B cell (primary cell): Measurements from ENCODE around the gene THSD7A. TPM values are rescaled to one million over a fixed set of nuclear protein-coding genes. Genes with fewer than 3 reads are reported as not detected.

Experiments used
- ATAC-seq: fragments of 200-7000 bp; cut with Tn5 transposase; one replicate; pipeline ENCODE4 v1.10.0; 2021; ENCODE audit warnings: low read depth, mild to moderate bottlenecking, moderate number of reproducible peaks, moderate library complexity
- CTCF ChIA-PET: fragments of 350-600 bp; sonication (Branson Sonifier 250); formaldehyde crosslinking; loops from one replicate; lab custom pipeline; 2021; ENCODE audit warnings: antibody characterized with exemption, inconsistent platforms; lab: Charles Lee
- POLR2A ChIA-PET: fragments of 350-600 bp; sonication (Branson Sonifier 250); formaldehyde crosslinking; loops from one replicate; lab custom pipeline; 2021; ENCODE audit warnings: antibody characterized with exemption; lab: Charles Lee
- DNase-seq: peaks from one replicate; pipeline ENCODE4 v3.0.0; 2013
- H2AFZ ChIP-seq: 2 replicates; pipeline ENCODE4 v1.6.1; 2012; ENCODE audit warnings: mild to moderate bottlenecking, low read depth, low read length; ENCODE audit not compliant: insufficient read depth, poor library complexity, severe bottlenecking
- H3K27ac ChIP-seq, 2 donors: 1 replicate in 1 of 2; 2 replicates in 1 of 2; pipeline ENCODE4 v1.5.1; 2012 to 2013; ENCODE audit warnings: low read length in 2 of 2, mild to moderate bottlenecking in 2 of 2, moderate library complexity in 1 of 2
- H3K27me3 ChIP-seq, 4 experiments: fragments of 200-600 bp in 1 of 4; sonication (generic) in 1 of 4; replicated peaks in 1 of 4; 1 replicate in 2 of 4; 2 replicates in 2 of 4; pipeline versions ENCODE4 v1.6.1 to v1.7.0; 2013 to 2016; ENCODE audit warnings: low read length in 3 of 4, mild to moderate bottlenecking in 2 of 4, mixed read lengths in 1 of 4, moderate library complexity in 1 of 4; ENCODE audit not compliant: insufficient read depth in 4 of 4, control insufficient read depth in 3 of 4; ENCODE audit errors: control extremely low read depth in 1 of 4
- H3K36me3 ChIP-seq, 2 experiments: replicated peaks in 1 of 2; 1 replicate in 1 of 2; 2 replicates in 1 of 2; pipeline versions ENCODE4 v1.6.1 to v1.7.1; 2013; ENCODE audit warnings: low read length in 1 of 2; ENCODE audit not compliant: insufficient read depth in 2 of 2, control insufficient read depth in 1 of 2; ENCODE audit errors: control extremely low read depth in 1 of 2, extremely low read depth in 1 of 2
- H3K4me1 ChIP-seq, 2 donors: fragments of 200-600 bp in 1 of 2; sonication (generic) in 1 of 2; 1 replicate in 1 of 2; 2 replicates in 1 of 2; pipeline versions ENCODE4 v1.5.1 to v1.6.1; 2013 to 2017; ENCODE audit warnings: low read length in 2 of 2; ENCODE audit not compliant: control insufficient read depth in 2 of 2, insufficient read depth in 2 of 2
- H3K4me2 ChIP-seq: replicated peaks from 2 replicates; pipeline ENCODE3; 2012; ENCODE audit warnings: mild to moderate bottlenecking, low read depth, low read length; ENCODE audit not compliant: poor library complexity, severe bottlenecking
- H3K4me3 ChIP-seq, 5 experiments: fragments of 200-600 bp in 1 of 5; sonication (generic) in 1 of 5; 1 replicate in 3 of 5; 2 replicates in 2 of 5; pipeline versions ENCODE4 v1.5.1 to v1.7.0; 2011 to 2016; ENCODE audit warnings: low read length in 4 of 5, mild to moderate bottlenecking in 4 of 5, low read depth in 2 of 5, control low read depth in 1 of 5, moderate library complexity in 1 of 5; ENCODE audit not compliant: insufficient read depth in 1 of 5; ENCODE audit errors: control extremely low read depth in 1 of 5, extremely low read depth in 1 of 5
- H3K79me2 ChIP-seq: fragments of 200-600 bp; sonication (generic); one replicate; pipeline ENCODE4 v1.6.0; 2016; ENCODE audit warnings: low read length; ENCODE audit not compliant: control insufficient read depth, insufficient read depth
- H3K9ac ChIP-seq: fragments of 200-600 bp; sonication (generic); 2 replicates; pipeline ENCODE4 v1.6.1; 2017; ENCODE audit warnings: mild to moderate bottlenecking, low read length, moderate library complexity
- H3K9me3 ChIP-seq, 3 donors: one replicate each; pipeline versions ENCODE4 v1.6.1 to v1.7.1; 2013; ENCODE audit warnings: low read length in 2 of 3; ENCODE audit not compliant: control insufficient read depth in 2 of 3, insufficient read depth in 1 of 3; ENCODE audit errors: control extremely low read depth in 1 of 3
- H4K20me1 ChIP-seq: 2 replicates; pipeline ENCODE4 v1.6.0; 2012; ENCODE audit warnings: mild to moderate bottlenecking, low read length; ENCODE audit not compliant: insufficient read depth, control insufficient read depth, poor library complexity, severe bottlenecking
- H3K27ac Mint-ChIP-seq: one replicate; pipeline ENCODE4 v1.8.0; 2021; ENCODE audit warnings: mixed read lengths
- H3K27me3 Mint-ChIP-seq: one replicate; pipeline ENCODE4 v1.8.0; 2021; ENCODE audit warnings: mixed read lengths
- H3K4me1 Mint-ChIP-seq: one replicate; pipeline ENCODE4 v1.8.0; 2021; ENCODE audit warnings: mixed read lengths
- H3K4me3 Mint-ChIP-seq: one replicate; pipeline ENCODE4 v1.8.0; 2021; ENCODE audit warnings: mixed read lengths
- H3K9me3 Mint-ChIP-seq: one replicate; pipeline ENCODE4 v1.8.0; 2022; ENCODE audit warnings: mixed read lengths; ENCODE audit not compliant: insufficient read depth
- CTCF ChIP-seq: fragments of 200-600 bp; IDR thresholded peaks from one replicate; pipeline ENCODE4 v1.8.0; 2022; ENCODE audit warnings: antibody characterized with exemption, mild to moderate bottlenecking
- EZH2 ChIP-seq: IDR thresholded peaks from 2 replicates; pipeline ENCODE4 v1.6.1; 2012; ENCODE audit warnings: borderline replicate concordance, low read depth, mild to moderate bottlenecking, moderate library complexity, low read length; ENCODE audit not compliant: insufficient read depth, poor library complexity, severe bottlenecking
- WGBS: methylation state at CpG from one replicate; pipeline ENCODE4 v1.1.5; 2013; ENCODE audit warnings: missing lambda C conversion rate; ENCODE audit not compliant: insufficient coverage; 5-methylcytosine and 5-hydroxymethylcytosine counted together
- intact Hi-C: fragments of 100-400 bp; cut with micrococcal nuclease; formaldehyde crosslinking; loops from one replicate; pipeline ENCODE4 v1.10.0; 2022
- polyA plus RNA-seq: library from polyadenylated mRNA; depleted of rRNA; stranded (reverse); fragments of >200 nt; gene quantifications from 2 replicates; pipeline ENCODE4 v1.2.3, GENCODE V29; 2012
- total RNA-seq, 2 donors: library from RNA; stranded (reverse); fragments of 120-200 nt in 1 of 2; gene quantifications; 1 replicate in 1 of 2; 2 replicates in 1 of 2; pipeline versions ENCODE4 v1.2.3 to v1.2.4, GENCODE V29; 2013 to 2022

Gene THSD7A
- total and polyA plus RNA-seq, 2 donors (not counting 1 experiment from before 2014, with no cell fraction given) = not detected

- H3K4me3 ChIP-seq = no peak overlapping the region
- ChIA-PET CTCF (no interaction called here), POLR2A (no interaction called here)
- no peak overlapping the region for H3K27ac ChIP-seq
- H3K79me2 ChIP-seq = no peaks in the 10 kb centered on the region
- WGBS = 92% methylated on average over 3 of the region's 4 CpGs
- no peaks in the 10 kb centered on the region for H4K20me1 ChIP-seq
- ATAC-seq (no peak), DNase-seq (no peak)
- H3K9me3 ChIP-seq = no peaks in the 10 kb centered on the region
- H3K9ac ChIP-seq = no peak overlapping the region
- H3K27ac Mint-ChIP-seq = no peak overlapping the region
- H3K27me3 ChIP-seq = no peaks in the 10 kb centered on the region
- H3K27me3 Mint-ChIP-seq = no peaks in the 10 kb centered on the region
- no peaks in the 10 kb centered on the region for H3K36me3 ChIP-seq
- H3K4me1 Mint-ChIP-seq = no peaks in the 10 kb centered on the region
- no peak overlapping the region for H2AFZ ChIP-seq
- peaks cover 2% of the 10 kb centered on the region for H3K9me3 Mint-ChIP-seq
- intact Hi-C loops = no loop called here
- H3K4me1 ChIP-seq = no peaks in the 10 kb centered on the region
- TF ChIP-seq CTCF = no peak
- no peak for TF ChIP-seq EZH2
- no peak overlapping the region for H3K4me2 ChIP-seq
- no peak overlapping the region for H3K4me3 Mint-ChIP-seq
These were observed 13.7 kb downstream of the THSD7A start for GRCh38 chr7:11818281-11818680.

GRCh38 chr7:11817111-11817740 is 14.8 kb downstream of the THSD7A start:
- Histone ChIP-seq H3K79me2 (no peaks in the 10 kb centered on the region), H3K36me3 (no peaks in the 10 kb centered on the region), H2AFZ (no peak overlapping the region), H3K4me2 (no peak overlapping the region), H4K20me1 (no peaks in the 10 kb centered on the region), H3K4me1 (no peaks in the 10 kb centered on the region), H3K9me3 (no peaks in the 10 kb centered on the region), H3K27me3 (no peaks in the 10 kb centered on the region), H3K9ac (no peak overlapping the region), H3K27ac (no peak overlapping the region), H3K4me3 (no peak overlapping the region)
- peaks cover 2% of the 10 kb centered on the region for H3K9me3 Mint-ChIP-seq
- WGBS = 77% methylated on average over 3 of the region's 4 CpGs
- no peak overlapping the region for H3K27ac Mint-ChIP-seq
- TF ChIP-seq EZH2 (no peak), CTCF (no peak)
- no peak overlapping the region for H3K4me3 Mint-ChIP-seq
- DNase-seq (no peak), ATAC-seq (no peak)
- intact Hi-C loops = no loop called here
- H3K27me3 Mint-ChIP-seq = no peaks in the 10 kb centered on the region
- ChIA-PET POLR2A (no interaction called here), CTCF (no interaction called here)
- H3K4me1 Mint-ChIP-seq = no peaks in the 10 kb centered on the region
